Trophoblast cell (in vitro differentiated cells and primary cell): ENCODE data around the gene RNU11.
A peak's percentile ranks its signal among the peaks of the same experiment; 100 is the strongest.
"Not testable (repeated sequence)": the region's sequence is repeated elsewhere in the genome, so short reads cannot be mapped to it uniquely, and the experiment has no call there.

Experiments
- DNase-seq, 2 donors: peaks; one replicate each; pipeline ENCODE4 v3.0.0-alpha.2; 2016
- H2AFZ ChIP-seq: 2 replicates; pipeline ENCODE4 v1.6.1; 2013; ENCODE audit warnings: low read length, moderate library complexity, mild to moderate bottlenecking; ENCODE audit not compliant: insufficient read depth, poor library complexity
- H2AK5ac ChIP-seq: 2 replicates; pipeline ENCODE4 v1.6.1; 2013; ENCODE audit warnings: mild to moderate bottlenecking, low read length
- H2BK120ac ChIP-seq: 2 replicates; pipeline ENCODE4 v1.6.1; 2013; ENCODE audit warnings: low read length, mild to moderate bottlenecking, moderate library complexity; ENCODE audit not compliant: insufficient read depth, poor library complexity
- H2BK12ac ChIP-seq: 2 replicates; pipeline ENCODE4 v1.6.1; 2013; ENCODE audit warnings: mild to moderate bottlenecking, low read length, moderate library complexity
- H2BK5ac ChIP-seq: 2 replicates; pipeline ENCODE4 v1.6.1; 2013; ENCODE audit warnings: low read length, low read depth, moderate library complexity, mild to moderate bottlenecking; ENCODE audit not compliant: poor library complexity
- H3K14ac ChIP-seq: 2 replicates; pipeline ENCODE4 v1.6.1; 2013; ENCODE audit warnings: mild to moderate bottlenecking, low read length
- H3K18ac ChIP-seq: 2 replicates; pipeline ENCODE4 v1.6.1; 2013; ENCODE audit warnings: mild to moderate bottlenecking, low read length
- H3K23ac ChIP-seq: 2 replicates; pipeline ENCODE4 v1.6.1; 2013; ENCODE audit warnings: low read length
- H3K27ac ChIP-seq: 2 replicates; pipeline ENCODE4 v1.5.1; 2013; ENCODE audit warnings: low read depth, mild to moderate bottlenecking, inconsistent platforms, low read length, moderate library complexity
- H3K27me3 ChIP-seq: 2 replicates; pipeline ENCODE4 v1.6.1; 2013; ENCODE audit warnings: inconsistent platforms, mild to moderate bottlenecking, low read length, moderate library complexity; ENCODE audit not compliant: insufficient read depth
- H3K36me3 ChIP-seq, 2 experiments: 1 replicate in 1 of 2; 2 replicates in 1 of 2; pipeline ENCODE4 v1.6.1; 2013; ENCODE audit warnings: low read length in 2 of 2, mild to moderate bottlenecking in 2 of 2, moderate library complexity in 1 of 2; ENCODE audit not compliant: insufficient read depth in 2 of 2, control insufficient read depth in 1 of 2
- H3K4ac ChIP-seq: 2 replicates; pipeline ENCODE4 v1.6.1; 2013; ENCODE audit warnings: low read depth, mild to moderate bottlenecking, low read length, moderate library complexity
- H3K4me1 ChIP-seq, 2 experiments: 1 replicate in 1 of 2; 2 replicates in 1 of 2; pipeline ENCODE4 v1.6.1; 2013; ENCODE audit warnings: low read length in 2 of 2, mild to moderate bottlenecking in 2 of 2, moderate library complexity in 1 of 2; ENCODE audit not compliant: insufficient read depth in 2 of 2, control insufficient read depth in 1 of 2
- H3K4me2 ChIP-seq: 2 replicates; pipeline ENCODE4 v1.6.1; 2013; ENCODE audit warnings: inconsistent platforms, mild to moderate bottlenecking, low read length, moderate library complexity
- H3K4me3 ChIP-seq: 2 replicates; pipeline ENCODE4 v1.5.1; 2013; ENCODE audit warnings: mild to moderate bottlenecking, low read depth, low read length, inconsistent platforms
- H3K79me1 ChIP-seq: one replicate; pipeline ENCODE4 v1.6.1; 2013; ENCODE audit warnings: low read length
- H3K79me2 ChIP-seq: 2 replicates; pipeline ENCODE4 v1.6.1; 2013; ENCODE audit warnings: low read length, mild to moderate bottlenecking; ENCODE audit not compliant: control insufficient read depth, insufficient read depth, poor library complexity
- H3K9ac ChIP-seq: 2 replicates; pipeline ENCODE4 v1.6.1; 2013; ENCODE audit warnings: mild to moderate bottlenecking, low read length
- H3K9me3 ChIP-seq: 2 replicates; pipeline ENCODE4 v1.6.1; 2013; ENCODE audit warnings: low read depth, mild to moderate bottlenecking, control low read depth, inconsistent platforms, low read length; ENCODE audit not compliant: insufficient read depth
- H4K12ac ChIP-seq: 2 replicates; pipeline ENCODE4 v1.6.1; 2013; ENCODE audit warnings: low read depth, mild to moderate bottlenecking, low read length, moderate library complexity
- H4K8ac ChIP-seq: 2 replicates; pipeline ENCODE4 v1.6.1; 2013; ENCODE audit warnings: low read depth, mild to moderate bottlenecking, low read length, moderate library complexity
- H4K91ac ChIP-seq: one replicate; pipeline ENCODE4 v1.6.1; 2013; ENCODE audit warnings: low read depth, mild to moderate bottlenecking, low read length, moderate library complexity
- WGBS: extraction: QIAGEN DNeasy Blood & Tissue Kit; methylation state at CpG from one replicate; pipeline ENCODE4 v1.1.7; 2013; ENCODE audit warnings: missing lambda C conversion rate; ENCODE audit not compliant: insufficient read length, insufficient coverage; ENCODE audit errors: extremely low coverage; 5-methylcytosine and 5-hydroxymethylcytosine counted together

Gene RNU11

GRCh38 chr1:28671254-28671780 lies 22.9 kb downstream of the RNU11 start:
- no peak overlapping the region for H3K4ac ChIP-seq
- DNase-seq = peak; percentile 67 to 82
- H2AK5ac ChIP-seq = no peak overlapping the region
- peaks cover 23% of the 10 kb centered on the region for H3K79me1 ChIP-seq
- no peak overlapping the region for H3K18ac ChIP-seq
- H3K9me3 ChIP-seq = no peaks in the 10 kb centered on the region
- peaks cover 3 to 6% of the 10 kb centered on the region in 2 experiments for H3K4me1 ChIP-seq
- no peak overlapping the region for H3K27ac ChIP-seq
- H3K27me3 ChIP-seq = no peaks in the 10 kb centered on the region
- H2BK12ac ChIP-seq = no peak overlapping the region
- no peak overlapping the region for H3K4me2 ChIP-seq
- no peak overlapping the region for H3K23ac ChIP-seq
- no peak overlapping the region for H3K9ac ChIP-seq
- WGBS = no CpG with 5 or more reads among the region's 20 CpGs
- H3K14ac ChIP-seq = no peak overlapping the region
- H4K8ac ChIP-seq = no peak overlapping the region
- no peak overlapping the region for H4K91ac ChIP-seq
- no peak overlapping the region for H2BK120ac ChIP-seq
- H2AFZ ChIP-seq = no peak overlapping the region
- H3K4me3 ChIP-seq = no peak overlapping the region
- no peak overlapping the region for H2BK5ac ChIP-seq
- H4K12ac ChIP-seq = no peak overlapping the region
- H3K79me2 ChIP-seq = peaks cover 13% of the 10 kb centered on the region
- H3K36me3 ChIP-seq = peaks cover 0 to 2% of the 10 kb centered on the region in 2 experiments

GRCh38 chr1:28672971-28673370 lies 24.6 kb downstream of the RNU11 start:
- not testable (repeated sequence) for H3K23ac ChIP-seq, H3K27ac ChIP-seq, H3K27me3 ChIP-seq, H2BK5ac ChIP-seq, H2BK120ac ChIP-seq, H2BK12ac ChIP-seq, H2AFZ ChIP-seq, H3K4me2 ChIP-seq, H3K9ac ChIP-seq, H3K4me1 ChIP-seq, H3K18ac ChIP-seq, H4K12ac ChIP-seq, DNase-seq, H4K8ac ChIP-seq, H3K14ac ChIP-seq, H3K4me3 ChIP-seq, H2AK5ac ChIP-seq, H3K36me3 ChIP-seq, H3K9me3 ChIP-seq, H4K91ac ChIP-seq
- WGBS = no CpG with 5 or more reads among the region's 15 CpGs
- H3K79me2 ChIP-seq = peaks cover 13% of the 10 kb centered on the region
- peak overlapping the region; percentile 21 for H3K4ac ChIP-seq
- peaks cover 19% of the 10 kb centered on the region for H3K79me1 ChIP-seq

GRCh38 chr1:28675924-28676257 lies 27.5 kb downstream of the RNU11 start:
- no peak overlapping the region for H3K18ac ChIP-seq
- no peak overlapping the region for H3K4me3 ChIP-seq
- H2BK5ac ChIP-seq = no peak overlapping the region
- no peak overlapping the region for H2AK5ac ChIP-seq
- H3K4me2 ChIP-seq = no peak overlapping the region
- peaks cover 3% of the 10 kb centered on the region for H3K79me2 ChIP-seq
- H2BK12ac ChIP-seq = no peak overlapping the region
- no peak overlapping the region for H3K23ac ChIP-seq
- no peak overlapping the region for H4K8ac ChIP-seq
- H3K27me3 ChIP-seq = no peaks in the 10 kb centered on the region
- H3K4ac ChIP-seq = no peak overlapping the region
- no peak overlapping the region for H4K91ac ChIP-seq
- no peak overlapping the region for H4K12ac ChIP-seq
- peaks cover 0 to 5% of the 10 kb centered on the region in 2 experiments for H3K36me3 ChIP-seq
- H3K79me1 ChIP-seq = peaks cover 4% of the 10 kb centered on the region
- no peak overlapping the region for H3K14ac ChIP-seq
- peak overlapping the region; percentile 90 for H3K27ac ChIP-seq
- H2AFZ ChIP-seq = no peak overlapping the region
- H3K9ac ChIP-seq = no peak overlapping the region
- no peak for DNase-seq
- peaks cover 0 to 6% of the 10 kb centered on the region in 2 experiments for H3K4me1 ChIP-seq
- H2BK120ac ChIP-seq = no peak overlapping the region
- H3K9me3 ChIP-seq = no peaks in the 10 kb centered on the region

DNA sequence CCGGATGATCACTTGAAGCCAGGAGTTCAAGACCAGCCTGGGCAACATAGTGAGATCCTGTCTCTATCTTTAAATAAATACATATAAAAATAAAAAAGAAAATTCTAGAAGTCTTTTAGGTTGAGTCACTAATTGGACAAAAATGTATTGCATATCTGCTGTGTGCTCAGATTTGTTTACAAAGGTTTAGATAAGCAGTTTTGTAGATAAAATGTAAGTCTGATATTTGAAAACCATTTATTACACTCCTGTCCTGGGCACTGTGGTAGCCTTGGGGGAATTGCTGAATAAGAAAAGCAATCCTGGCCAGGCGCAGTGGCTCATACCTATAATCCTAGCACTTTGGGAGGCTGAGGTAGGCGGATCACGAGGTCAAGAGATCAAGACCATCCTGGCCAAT lies 31.8 kb downstream of the RNU11 start:
- no peak overlapping the region for H3K23ac ChIP-seq
- peaks cover 2 to 11% of the 10 kb centered on the region in 2 experiments for H3K36me3 ChIP-seq
- H2BK5ac ChIP-seq = no peak overlapping the region
- peaks cover 3% of the 10 kb centered on the region for H3K79me1 ChIP-seq
- H3K27ac ChIP-seq = no peak overlapping the region
- no CpG with 5 or more reads among the region's 4 CpGs for WGBS
- no peak overlapping the region for H2BK12ac ChIP-seq
- no peak overlapping the region for H4K8ac ChIP-seq
- no peak overlapping the region for H3K4me2 ChIP-seq
- no peak overlapping the region for H3K14ac ChIP-seq
- no peak overlapping the region for H2AFZ ChIP-seq
- H3K4me1 ChIP-seq = peaks cover 0 to 5% of the 10 kb centered on the region in 2 experiments
- H2AK5ac ChIP-seq = no peak overlapping the region
- no peak overlapping the region for H3K4ac ChIP-seq
- no peaks in the 10 kb centered on the region for H3K9me3 ChIP-seq
- no peak overlapping the region for H3K4me3 ChIP-seq
- no peak overlapping the region for H2BK120ac ChIP-seq
- H3K79me2 ChIP-seq = no peaks in the 10 kb centered on the region
- no peak for DNase-seq
- no peak overlapping the region for H3K18ac ChIP-seq
- H3K9ac ChIP-seq = no peak overlapping the region
- no peak overlapping the region for H4K91ac ChIP-seq
- H3K27me3 ChIP-seq = no peaks in the 10 kb centered on the region
- H4K12ac ChIP-seq = no peak overlapping the region
